Neural progenitor cell (in vitro differentiated cells): ENCODE results near the gene RND3. TPM values are rescaled to one million over a fixed set of nuclear protein-coding genes. Genes with fewer than 3 reads are reported as not detected.

Experiments used
- DNase-seq: peaks from one replicate; pipeline ENCODE4 v3.0.0-alpha.2; 2016; ENCODE audit warnings: low spot score
- H2AFZ ChIP-seq: fragments of 200-600 bp; sonication (generic); replicated peaks from 2 replicates; pipeline ENCODE4 v1.6.1; 2016; ENCODE audit warnings: antibody characterized with exemption
- H3F3A ChIP-seq: fragments of 200-600 bp; sonication (generic); 2 replicates; pipeline ENCODE4 v1.6.1; 2016; ENCODE audit warnings: antibody characterized with exemption, low read depth
- H3K27ac ChIP-seq: fragments of 200-600 bp; sonication (generic); 2 replicates; pipeline ENCODE4 v1.5.1; 2016; ENCODE audit warnings: mild to moderate bottlenecking
- H3K27me3 ChIP-seq: fragments of 200-600 bp; sonication (generic); 2 replicates; pipeline ENCODE4 v1.6.1; 2016; ENCODE audit warnings: mild to moderate bottlenecking, moderate library complexity
- H3K36me3 ChIP-seq: fragments of 200-600 bp; sonication (generic); 2 replicates; pipeline ENCODE4 v1.5.1; 2016
- H3K4me1 ChIP-seq: fragments of 200-600 bp; sonication (generic); 2 replicates; pipeline ENCODE4 v1.6.1; 2016; ENCODE audit warnings: mixed run types
- H3K4me2 ChIP-seq: fragments of 200-600 bp; sonication (generic); 2 replicates; pipeline ENCODE4 v1.6.1; 2016
- H3K4me3 ChIP-seq: fragments of 200-600 bp; sonication (generic); 2 replicates; pipeline ENCODE4 v1.5.1; 2016
- H3K79me2 ChIP-seq: fragments of 200-600 bp; sonication (generic); 2 replicates; pipeline ENCODE4 v1.6.1; 2016; ENCODE audit warnings: low read depth
- H3K9ac ChIP-seq: fragments of 200-600 bp; sonication (generic); 2 replicates; pipeline ENCODE4 v1.6.1; 2016
- H3K9me3 ChIP-seq: fragments of 200-600 bp; sonication (generic); 2 replicates; pipeline ENCODE4 v1.5.1; 2016; ENCODE audit warnings: low read depth
- H4K20me1 ChIP-seq: fragments of 200-600 bp; sonication (generic); 2 replicates; pipeline ENCODE4 v1.6.1; 2016; ENCODE audit warnings: low read depth
- H3K27ac Mint-ChIP-seq: 3 replicates; pipeline ENCODE4 v1.8.0; 2021; ENCODE audit warnings: mixed read lengths
- H3K27me3 Mint-ChIP-seq: 2 replicates; pipeline ENCODE4 v1.8.0; 2022; ENCODE audit warnings: low read depth, mild to moderate bottlenecking, inconsistent platforms, moderate library complexity, mixed read lengths; ENCODE audit not compliant: insufficient read depth
- H3K36me3 Mint-ChIP-seq: 3 replicates; pipeline ENCODE4 v1.8.0; 2021; ENCODE audit warnings: mixed read lengths
- H3K4me1 Mint-ChIP-seq: 3 replicates; pipeline ENCODE4 v1.8.0; 2021; ENCODE audit warnings: mixed read lengths
- H3K4me3 Mint-ChIP-seq: 3 replicates; pipeline ENCODE4 v1.8.0; 2021; ENCODE audit warnings: mild to moderate bottlenecking, moderate library complexity, mixed read lengths
- H3K9me3 Mint-ChIP-seq: 3 replicates; pipeline ENCODE4 v1.8.0; 2020; ENCODE audit warnings: mixed read lengths
- CTCF ChIP-seq: fragments of 200-600 bp; sonication (generic); IDR thresholded peaks from 2 replicates; pipeline ENCODE4 v1.5.1; 2017; ENCODE audit warnings: antibody characterized with exemption, mild to moderate bottlenecking
- EZH2 ChIP-seq: fragments of 200-600 bp; sonication (generic); IDR thresholded peaks from 2 replicates; pipeline ENCODE4 v1.6.1; 2017; ENCODE audit warnings: antibody characterized with exemption, mild to moderate bottlenecking, moderate library complexity
- EZH2phosphoT487 ChIP-seq: fragments of 200-600 bp; sonication (generic); IDR thresholded peaks from 2 replicates; pipeline ENCODE4 v1.6.1; 2017; ENCODE audit warnings: antibody characterized with exemption
- total RNA-seq: library from RNA; depleted of rRNA; stranded (reverse); fragments of >200 nt; gene quantifications from 2 replicates; pipeline ENCODE4 v1.2.3, GENCODE V29; 2015; ENCODE audit warnings: low replicate concordance

Gene RND3
- total RNA-seq, 1 donor from 2014 or later: 4.0 TPM

GRCh38 chr2:150442484-150442883, 45.0 kb downstream of the RND3 start:
- DNase-seq: no peak
- Histone ChIP-seq H3K9me3 (no peaks in the 10 kb centered on the region), H3K4me3 (no peak overlapping the region), H3K27ac (no peak overlapping the region), H3K27me3 (no peaks in the 10 kb centered on the region), H4K20me1 (no peaks in the 10 kb centered on the region), H3K79me2 (no peaks in the 10 kb centered on the region), H3K4me2 (no peak overlapping the region), H3K9ac (no peak overlapping the region), H3K36me3 (no peaks in the 10 kb centered on the region), H3K4me1 (no peaks in the 10 kb centered on the region), H2AFZ (no peak overlapping the region), H3F3A (no peaks in the 10 kb centered on the region)
- TF ChIP-seq CTCF (no peak), EZH2 (no peak), EZH2phosphoT487 (no peak)
- Mint-ChIP-seq H3K9me3 (no peaks in the 10 kb centered on the region), H3K27me3 (no peaks in the 10 kb centered on the region), H3K27ac (no peak overlapping the region), H3K4me1 (no peaks in the 10 kb centered on the region), H3K4me3 (no peak overlapping the region), H3K36me3 (no peaks in the 10 kb centered on the region)

- H3K27ac Mint-ChIP-seq: no peak overlapping the region
- no peak overlapping the region for H2AFZ ChIP-seq
- no peaks in the 10 kb centered on the region for H3K27me3 Mint-ChIP-seq
These were observed 45.7 kb downstream of the RND3 start for GRCh38 chr2:150441784-150442183.

GRCh38 chr2:150441226-150441625, 46.2 kb downstream of the RND3 start:
- no peak overlapping the region for H3K4me2 ChIP-seq
- H3K36me3 ChIP-seq: no peaks in the 10 kb centered on the region
- Mint-ChIP-seq H3K4me3 (no peak overlapping the region), H3K4me1 (no peaks in the 10 kb centered on the region), H3K27me3 (no peaks in the 10 kb centered on the region), H3K9me3 (peaks cover 11% of the 10 kb centered on the region), H3K27ac (no peak overlapping the region), H3K36me3 (no peaks in the 10 kb centered on the region)
- no peaks in the 10 kb centered on the region for H4K20me1 ChIP-seq
- H3K9me3 ChIP-seq: no peaks in the 10 kb centered on the region
- no peaks in the 10 kb centered on the region for H3K27me3 ChIP-seq
- TF ChIP-seq EZH2: no peak
- no peak for TF ChIP-seq EZH2phosphoT487
- no peak overlapping the region for H3K4me3 ChIP-seq
- no peaks in the 10 kb centered on the region for H3K4me1 ChIP-seq
- DNase-seq: no peak
- no peak overlapping the region for H3K27ac ChIP-seq
- H3K9ac ChIP-seq: no peak overlapping the region
- H3K79me2 ChIP-seq: no peaks in the 10 kb centered on the region
- no peak overlapping the region for H2AFZ ChIP-seq
- H3F3A ChIP-seq: no peaks in the 10 kb centered on the region

More at GRCh38 chr2:150441784-150442183, 45.7 kb downstream of the RND3 start:
- no peak overlapping the region for H3K27ac ChIP-seq
- H3K9me3 ChIP-seq: no peaks in the 10 kb centered on the region
- no peaks in the 10 kb centered on the region for H3K27me3 ChIP-seq
- H3K36me3 ChIP-seq: no peaks in the 10 kb centered on the region
- H3K4me1 ChIP-seq: no peaks in the 10 kb centered on the region
- peaks cover 6% of the 10 kb centered on the region for H3K9me3 Mint-ChIP-seq
- H3K36me3 Mint-ChIP-seq: no peaks in the 10 kb centered on the region
- H3K4me2 ChIP-seq: no peak overlapping the region
- H3K79me2 ChIP-seq: no peaks in the 10 kb centered on the region
- TF ChIP-seq CTCF (no peak), EZH2phosphoT487 (no peak)
- H3K9ac ChIP-seq: no peak overlapping the region
- no peak overlapping the region for H3K4me3 Mint-ChIP-seq
- no peaks in the 10 kb centered on the region for H3F3A ChIP-seq
- H3K4me3 ChIP-seq: no peak overlapping the region
- H4K20me1 ChIP-seq: no peaks in the 10 kb centered on the region
- DNase-seq: no peak
- no peaks in the 10 kb centered on the region for H3K4me1 Mint-ChIP-seq

- Mint-ChIP-seq H3K4me1 (no peaks in the 10 kb centered on the region), H3K27ac (no peak overlapping the region), H3K9me3 (peaks cover 22% of the 10 kb centered on the region), H3K4me3 (no peak overlapping the region), H3K36me3 (peaks cover 4% of the 10 kb centered on the region), H3K27me3 (no peaks in the 10 kb centered on the region)
- Histone ChIP-seq H3K4me1 (no peaks in the 10 kb centered on the region), H4K20me1 (no peaks in the 10 kb centered on the region), H3K36me3 (no peaks in the 10 kb centered on the region), H3K4me2 (no peak overlapping the region), H3K9me3 (no peaks in the 10 kb centered on the region), H3K9ac (no peak overlapping the region), H3K27me3 (no peaks in the 10 kb centered on the region), H3F3A (no peaks in the 10 kb centered on the region), H3K27ac (no peak overlapping the region), H3K79me2 (no peaks in the 10 kb centered on the region), H2AFZ (no peak overlapping the region), H3K4me3 (no peak overlapping the region)
- DNase-seq: no peak
- TF ChIP-seq CTCF (no peak), EZH2phosphoT487 (no peak), EZH2 (no peak)
These were observed 48.8 kb downstream of the RND3 start for GRCh38 chr2:150438654-150439053.
